Activated CD8-positive, alpha-beta T cell treated with anti-CD3 and anti-CD28 coated beads for 36 hours (primary cell): ENCODE data around the gene WBP2. TPM values are rescaled to one million over a fixed set of nuclear protein-coding genes. Genes with fewer than 3 reads are reported as not detected.
"Not testable (repeated sequence)": the region's sequence is repeated elsewhere in the genome, so short reads cannot be mapped to it uniquely, and the experiment has no call there.

Experiments
- ATAC-seq: fragments of 200-7000 bp; cut with Tn5 transposase; one replicate; pipeline ENCODE4 v1.10.0; 2021; ENCODE audit warnings: mild to moderate bottlenecking, moderate library complexity
- CTCF ChIA-PET: fragments of 350-600 bp; sonication (Branson Sonifier 250); formaldehyde crosslinking; loops from one replicate; lab custom pipeline; 2021; ENCODE audit warnings: antibody characterized with exemption; lab: Charles Lee
- POLR2A ChIA-PET: fragments of 350-600 bp; sonication (Branson Sonifier 250); formaldehyde crosslinking; loops from one replicate; lab custom pipeline; 2021; ENCODE audit warnings: antibody characterized with exemption; lab: Charles Lee
- DNase-seq: peaks from one replicate; pipeline ENCODE4 v3.0.0-alpha.2; 2020
- H3K27ac Mint-ChIP-seq: one replicate; pipeline ENCODE4 v1.8.0; 2021; ENCODE audit warnings: mild to moderate bottlenecking, mixed read lengths
- H3K27me3 Mint-ChIP-seq: one replicate; pipeline ENCODE4 v1.8.0; 2021; ENCODE audit warnings: mixed read lengths
- H3K36me3 Mint-ChIP-seq: one replicate; pipeline ENCODE4 v1.8.0; 2021; ENCODE audit warnings: low read depth, mixed read lengths
- H3K4me1 Mint-ChIP-seq: one replicate; pipeline ENCODE4 v1.8.0; 2021; ENCODE audit warnings: low read depth, mixed read lengths
- H3K4me3 Mint-ChIP-seq: one replicate; pipeline ENCODE4 v1.8.0; 2021; ENCODE audit warnings: mild to moderate bottlenecking, moderate library complexity, mixed read lengths
- H3K9me3 Mint-ChIP-seq: one replicate; pipeline ENCODE4 v1.8.0; 2021; ENCODE audit warnings: mixed read lengths
- CTCF ChIP-seq: fragments of 200-600 bp; IDR thresholded peaks from one replicate; pipeline ENCODE4 v1.8.0; 2022; ENCODE audit warnings: antibody characterized with exemption, mild to moderate bottlenecking
- intact Hi-C: fragments of 100-400 bp; cut with micrococcal nuclease; formaldehyde crosslinking; loops from one replicate; pipeline ENCODE4 v1.10.0; 2022
- total RNA-seq, 2 experiments: library from RNA; stranded (reverse); gene quantifications; one replicate each; pipeline ENCODE4 v1.2.3, GENCODE V29; 2021

The WBP2 gene
- total RNA-seq, 2 experiments from 2014 or later, result 54.4 to 58.5 TPM

GRCh38 chr17:75812096-75813013 is 42.8 kb downstream of the WBP2 start:
- intact Hi-C loops, result no loop called here
- ChIA-PET POLR2A (interaction anchor here (0.6 to 1.3 kb wide), 3 partner anchors 14 to 25 kb away, joined by 3 to 4 read pairs (median 3); no protein-coding TSS in a partner anchor), CTCF (interaction anchor here (1.8 to 2.0 kb wide), 2 partner anchors 18 to 49 kb away, joined by 4 to 5 read pairs; no protein-coding TSS in a partner anchor)
- ATAC-seq (no peak), DNase-seq (no peak)
- Mint-ChIP-seq H3K4me1 (peaks cover 4% of the 10 kb centered on the region), H3K4me3 (no peak overlapping the region), H3K27ac (no peak overlapping the region), H3K36me3 (peaks cover 3% of the 10 kb centered on the region), H3K27me3 (no peaks in the 10 kb centered on the region), H3K9me3 (no peaks in the 10 kb centered on the region)
- no peak for TF ChIP-seq CTCF

GRCh38 chr17:75811174-75811573 is 44.0 kb downstream of the WBP2 start:
- ATAC-seq (no peak), DNase-seq (no peak)
- Mint-ChIP-seq H3K4me1 (peaks cover 4% of the 10 kb centered on the region), H3K4me3 (no peak overlapping the region), H3K27me3 (no peaks in the 10 kb centered on the region), H3K9me3 (no peaks in the 10 kb centered on the region), H3K27ac (no peak overlapping the region), H3K36me3 (peaks cover 2% of the 10 kb centered on the region)
- CTCF ChIA-PET, result interaction anchor here (1.8 kb wide), 1 partner anchor 19 kb away, joined by 4 read pairs; no protein-coding TSS in a partner anchor
- intact Hi-C loops, result no loop called here
- no peak for TF ChIP-seq CTCF
- POLR2A ChIA-PET, result interaction anchor here (0.9 to 1.4 kb wide), 3 partner anchors 9 to 36 kb away, joined by 3 to 4 read pairs (median 3); no protein-coding TSS in a partner anchor

- CTCF ChIA-PET, result interaction anchor here (1.8 kb wide), 1 partner anchor 19 kb away, joined by 4 read pairs; no protein-coding TSS in a partner anchor
- DNase-seq, H3K4me1 Mint-ChIP-seq, ATAC-seq, H3K9me3 Mint-ChIP-seq, H3K27me3 Mint-ChIP-seq, H3K27ac Mint-ChIP-seq, H3K4me3 Mint-ChIP-seq, intact Hi-C loops, H3K36me3 Mint-ChIP-seq: not testable (repeated sequence)
- POLR2A ChIA-PET, result interaction anchor here (0.7 to 1.4 kb wide), 4 partner anchors 8 to 36 kb away, joined by 3 to 4 read pairs (median 4); no protein-coding TSS in a partner anchor
These were observed 44.4 kb downstream of the WBP2 start for GRCh38 chr17:75810756-75811155.

GRCh38 chr17:75810216-75810615 is 44.9 kb downstream of the WBP2 start:
- Mint-ChIP-seq H3K4me1 (peaks cover 4% of the 10 kb centered on the region), H3K4me3 (no peak overlapping the region), H3K36me3 (no peaks in the 10 kb centered on the region), H3K27me3 (no peaks in the 10 kb centered on the region), H3K27ac (no peak overlapping the region), H3K9me3 (no peaks in the 10 kb centered on the region)
- DNase-seq (no peak), ATAC-seq (no peak)
- intact Hi-C loops, result no loop called here
- CTCF ChIA-PET, result no interaction called here
- POLR2A ChIA-PET, result interaction anchor here (0.7 kb wide), 1 partner anchor 36 kb away, joined by 4 read pairs; no protein-coding TSS in a partner anchor
- TF ChIP-seq CTCF, result no peak

- Mint-ChIP-seq H3K27ac (no peak overlapping the region), H3K27me3 (no peaks in the 10 kb centered on the region), H3K9me3 (no peaks in the 10 kb centered on the region), H3K36me3 (no peaks in the 10 kb centered on the region), H3K4me1 (peaks cover 4% of the 10 kb centered on the region), H3K4me3 (no peak overlapping the region)
- intact Hi-C loops, result no loop called here
- ATAC-seq (no peak), DNase-seq (no peak)
- POLR2A ChIA-PET, result no interaction called here
- CTCF ChIA-PET, result interaction anchor here (0.7 to 0.9 kb wide), 2 partner anchors 45 to 68 kb away, joined by 3 read pairs; partner anchors contain the start of gene GALK1
- no peak for TF ChIP-seq CTCF
These were observed 45.5 kb downstream of the WBP2 start for GRCh38 chr17:75809631-75810111.
